GM12892 (cell line): ENCODE data around the gene HNRNPA2B1.
"Not testable (repeated sequence)": the region's sequence is repeated elsewhere in the genome, so short reads cannot be mapped to it uniquely, and the experiment has no call there.

Experiments used
- DNase-seq: peaks from one replicate; pipeline ENCODE4 v3.0.0; 2011; ENCODE audit not compliant: insufficient read length
- FAIRE-seq: peaks from 2 replicates; lab custom pipeline; 2011; peaks lifted over from hg19 to GRCh38; lab: Jason Lieb, UNC
- POLR2A ChIP-seq: IDR thresholded peaks from 2 replicates; pipeline ENCODE4 v1.6.1; 2011; ENCODE audit warnings: low read depth, low read length, control low read depth
- POLR2AphosphoS5 ChIP-seq: IDR thresholded peaks from 2 replicates; pipeline ENCODE4 v1.6.1; 2011; ENCODE audit warnings: low read depth, low read length, control low read depth
- TAF1 ChIP-seq: IDR thresholded peaks from 2 replicates; pipeline ENCODE4 v1.6.1; 2011; ENCODE audit warnings: low read depth, mild to moderate bottlenecking, control low read depth, low read length, borderline replicate concordance

The HNRNPA2B1 gene

DNA sequence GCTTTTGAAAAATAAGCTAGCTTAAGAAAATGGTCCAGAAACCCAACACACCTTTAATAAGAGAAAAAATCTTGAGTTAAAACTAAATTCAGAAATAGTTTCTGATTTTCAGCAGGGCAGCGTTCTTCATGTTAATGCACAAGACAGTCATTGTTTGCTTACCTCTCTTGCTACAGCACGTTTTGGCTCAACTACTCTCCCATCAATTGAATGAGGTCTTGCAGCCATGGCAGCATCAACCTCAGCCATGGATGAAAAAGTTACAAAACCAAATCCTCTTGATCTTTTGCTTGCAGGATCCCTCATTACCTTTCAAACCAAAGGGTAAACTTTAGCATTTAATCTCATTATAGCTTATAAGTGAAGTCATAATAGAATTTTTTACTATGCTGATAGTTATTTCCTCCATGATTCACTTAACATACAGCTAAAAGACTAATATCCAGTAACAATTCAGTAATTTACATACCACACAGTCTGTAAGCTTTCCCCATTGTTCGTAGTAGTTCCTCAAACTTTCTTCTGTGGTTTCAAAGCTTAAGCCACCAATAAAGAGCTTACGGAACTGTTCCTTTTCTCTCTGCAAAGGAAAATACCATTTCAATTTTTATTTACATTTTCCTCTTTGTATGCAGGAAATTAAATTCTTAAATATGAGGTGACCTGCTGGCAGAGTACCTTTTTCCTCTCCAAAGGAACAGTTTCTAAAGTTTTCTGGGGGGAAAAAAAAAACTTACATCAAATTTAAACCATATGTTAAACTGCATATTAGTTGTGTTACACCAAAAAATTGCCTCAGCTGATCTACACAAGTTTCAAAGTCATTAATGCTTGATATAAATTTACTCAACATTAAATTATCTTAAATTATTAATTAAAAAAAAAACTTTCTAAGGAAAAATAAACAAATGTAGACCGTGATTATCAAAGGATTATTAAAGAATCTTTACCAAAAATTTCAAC lies 3.1 kb downstream of the HNRNPA2B1 start:
- TF ChIP-seq TAF1 (no peak), POLR2A (peak; percentile 44; the same call in 1 of the 2 replicates), POLR2AphosphoS5 (peak; percentile 61; the same call in 1 of the 2 replicates)
- DNase-seq (no peak), FAIRE-seq (no peak)

DNA sequence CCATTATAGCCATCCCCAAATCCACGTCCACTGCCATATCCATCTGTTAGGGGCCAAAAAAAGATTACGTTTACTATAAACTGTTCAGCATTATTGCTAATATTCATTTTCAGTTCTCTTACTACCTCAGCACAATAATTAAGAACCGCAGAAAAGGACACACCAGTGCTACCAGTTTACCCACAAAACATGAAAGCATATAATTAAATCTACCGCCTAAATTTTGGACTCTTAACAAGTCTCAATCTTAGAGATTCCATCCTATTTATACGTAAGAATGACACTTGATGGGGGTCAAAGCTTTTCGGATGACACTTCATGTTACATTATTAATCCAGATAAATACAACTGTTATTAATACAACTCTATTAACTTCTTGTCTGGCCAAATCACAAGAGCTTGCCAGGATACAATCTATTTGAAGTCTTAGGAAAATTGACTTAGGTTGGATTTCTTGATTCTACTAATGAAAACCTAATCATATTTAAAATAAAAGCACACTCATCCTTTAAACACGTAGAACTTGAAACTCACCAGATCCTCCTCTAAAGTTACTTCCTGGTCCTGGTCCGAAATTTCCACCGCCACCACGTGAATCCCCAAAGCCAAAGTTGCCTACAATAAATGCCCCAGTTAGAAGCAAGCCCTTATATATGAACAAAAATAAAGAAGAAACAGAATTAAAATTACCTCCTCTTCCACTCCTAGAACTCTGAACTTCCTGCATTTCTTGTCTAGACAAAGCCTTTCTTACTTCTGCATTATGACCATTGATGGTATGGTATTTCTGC lies 4.5 kb downstream of the HNRNPA2B1 start:
- no peak for TF ChIP-seq TAF1
- TF ChIP-seq POLR2AphosphoS5, result peak; percentile 21; the same call in 1 of the 2 replicates
- TF ChIP-seq POLR2A, result 0 out of 2 replicates have a peak, but pooled peaks have one; percentile 13
- FAIRE-seq, result no peak
- DNase-seq, result no peak

DNA sequence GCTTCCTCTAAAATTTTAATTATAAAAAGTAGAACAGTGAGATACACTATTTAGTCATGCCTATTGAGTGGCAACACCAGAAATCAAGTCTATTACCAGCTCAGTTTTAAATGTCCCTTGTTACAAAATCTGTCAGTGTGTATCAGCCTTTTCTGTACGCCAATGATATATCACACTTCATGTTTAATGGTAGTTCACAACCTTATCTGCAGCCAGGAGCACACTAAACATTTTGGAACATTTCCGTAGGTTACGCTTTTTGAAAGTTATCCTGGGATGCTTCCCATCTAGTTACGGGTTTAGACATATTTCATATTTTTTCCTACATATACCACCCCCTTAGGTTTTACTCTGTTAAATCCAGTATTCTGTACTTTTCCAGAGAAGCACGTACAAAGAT lies 5.4 kb downstream of the HNRNPA2B1 start:
- DNase-seq (no peak), FAIRE-seq (no peak)

DNA sequence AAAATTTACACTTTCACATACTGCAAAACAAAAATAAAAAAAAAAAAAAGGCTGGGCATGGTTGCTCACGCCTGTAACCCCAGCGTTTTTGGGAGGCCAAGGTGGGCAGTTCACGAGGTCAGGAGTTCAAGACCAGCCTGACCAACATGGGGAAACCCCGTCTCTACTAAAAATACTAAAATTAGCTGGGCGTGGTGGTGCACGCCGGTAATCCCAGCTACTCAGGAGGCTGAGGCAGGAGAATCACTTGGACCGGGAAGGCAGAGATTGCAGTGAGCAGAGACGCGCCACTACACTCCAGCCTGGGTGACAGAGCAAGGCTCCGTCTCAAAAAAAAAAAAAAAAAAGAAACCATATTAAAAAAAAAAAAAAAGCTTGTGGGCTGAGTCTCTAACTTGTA lies 5.8 kb downstream of the HNRNPA2B1 start:
- DNase-seq, FAIRE-seq: not testable (repeated sequence)

More for the DNA sequence above, 5.4 kb downstream of the HNRNPA2B1 start:
- TF ChIP-seq POLR2A (no peak), POLR2AphosphoS5 (peak; percentile 44; the same call in 1 of the 2 replicates)

DNA sequence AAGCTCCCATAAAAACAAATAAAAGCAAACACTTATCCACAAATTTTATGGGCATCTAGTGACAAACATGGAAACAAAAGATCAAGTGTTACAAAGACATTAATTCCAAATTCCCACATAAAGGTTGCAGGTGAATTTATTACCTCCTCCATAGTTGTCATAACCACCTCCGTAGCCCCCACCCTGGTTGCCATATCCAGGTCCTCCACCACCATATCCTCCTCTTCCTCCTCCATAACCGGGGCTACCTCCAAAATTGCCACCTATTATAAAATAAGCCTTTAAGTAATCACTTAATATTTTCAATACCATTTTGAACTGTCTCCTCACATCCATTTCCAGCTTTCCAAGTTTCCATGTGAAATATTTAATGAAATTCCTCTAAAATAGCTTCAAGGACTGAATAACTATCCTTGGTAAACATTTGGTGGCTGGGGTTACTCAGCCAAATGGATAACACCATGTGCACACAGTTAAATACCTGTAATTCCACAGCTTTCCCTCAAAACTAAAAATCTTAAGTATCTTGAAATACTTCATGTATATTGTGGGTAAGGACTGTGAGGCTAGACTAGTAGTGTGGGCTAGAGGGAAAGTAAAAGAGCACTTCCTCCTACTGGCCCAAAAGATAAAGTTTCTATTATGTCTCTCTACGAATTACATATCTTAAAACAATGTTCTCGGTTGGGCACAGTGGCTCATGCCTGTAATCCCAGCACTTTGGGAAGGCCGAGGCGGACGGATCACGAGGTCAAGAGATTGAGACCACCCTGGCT lies 6.9 kb downstream of the HNRNPA2B1 start:
- no peak for TF ChIP-seq TAF1
- no peak for TF ChIP-seq POLR2AphosphoS5
- 0 out of 2 replicates have a peak, but pooled peaks have one; percentile 1 for TF ChIP-seq POLR2A
- DNase-seq, result no peak
- no peak for FAIRE-seq

DNA sequence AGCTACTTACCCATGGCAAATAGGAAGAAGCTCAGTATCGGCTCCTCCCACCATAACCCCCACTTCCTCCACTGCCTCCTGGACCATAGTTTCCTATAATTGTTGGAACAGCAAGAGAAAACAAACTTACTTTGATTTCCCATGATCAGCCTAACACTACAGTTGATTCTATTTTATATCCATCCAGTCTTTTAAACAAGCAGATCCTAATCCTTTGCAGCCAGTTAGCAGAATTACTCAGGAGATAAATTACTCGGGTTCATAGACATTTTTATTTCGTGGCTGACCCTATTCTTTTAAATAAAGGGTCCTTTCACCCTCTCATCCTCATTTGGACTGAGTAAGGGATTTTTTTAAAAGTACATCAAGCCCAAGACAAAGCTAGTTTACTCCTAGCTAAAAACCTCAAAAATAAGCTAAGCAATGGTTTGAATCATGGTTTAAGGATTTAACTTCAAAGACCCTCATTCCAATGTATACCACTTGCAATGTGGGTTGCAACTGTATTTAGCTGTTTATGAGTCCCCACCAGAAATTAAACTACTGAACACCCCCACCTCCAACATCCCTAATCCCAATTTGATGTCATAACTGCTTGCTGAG lies 8.0 kb downstream of the HNRNPA2B1 start:
- no peak for FAIRE-seq
- DNase-seq, result no peak

DNA sequence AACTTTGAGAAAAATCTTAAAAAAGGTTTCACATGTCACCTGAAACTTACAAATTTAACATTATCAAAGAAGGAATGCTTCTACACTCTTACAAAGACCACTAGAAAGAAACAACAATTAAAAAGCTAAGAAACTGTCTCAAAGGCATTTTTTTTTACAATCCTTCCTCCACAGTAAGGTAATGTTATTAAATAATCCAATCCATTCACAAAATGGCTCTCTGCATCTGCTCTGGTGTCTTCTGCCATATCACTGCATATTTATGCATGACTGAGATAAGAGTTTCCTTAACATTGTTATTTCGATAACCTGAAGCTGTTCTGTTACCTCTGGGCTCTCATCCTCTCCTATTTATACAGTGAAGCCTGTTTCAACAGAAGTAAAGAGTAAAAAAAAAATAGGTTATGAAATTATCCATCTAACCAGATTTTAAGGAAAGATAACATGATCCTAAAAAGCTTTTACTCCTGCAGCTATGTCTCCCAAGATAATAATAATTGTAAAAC lies 8.5 kb downstream of the HNRNPA2B1 start:
- no peak for FAIRE-seq
- DNase-seq, result no peak
- peak; percentile 11; the same call in 1 of the 2 replicates for TF ChIP-seq POLR2AphosphoS5
- TF ChIP-seq TAF1, result no peak

More for the DNA sequence above, 8.0 kb downstream of the HNRNPA2B1 start:
- TF ChIP-seq POLR2AphosphoS5 (peak; percentile 59; the same call in 1 of the 2 replicates), TAF1 (no peak), POLR2A (peak; percentile 37)

DNA sequence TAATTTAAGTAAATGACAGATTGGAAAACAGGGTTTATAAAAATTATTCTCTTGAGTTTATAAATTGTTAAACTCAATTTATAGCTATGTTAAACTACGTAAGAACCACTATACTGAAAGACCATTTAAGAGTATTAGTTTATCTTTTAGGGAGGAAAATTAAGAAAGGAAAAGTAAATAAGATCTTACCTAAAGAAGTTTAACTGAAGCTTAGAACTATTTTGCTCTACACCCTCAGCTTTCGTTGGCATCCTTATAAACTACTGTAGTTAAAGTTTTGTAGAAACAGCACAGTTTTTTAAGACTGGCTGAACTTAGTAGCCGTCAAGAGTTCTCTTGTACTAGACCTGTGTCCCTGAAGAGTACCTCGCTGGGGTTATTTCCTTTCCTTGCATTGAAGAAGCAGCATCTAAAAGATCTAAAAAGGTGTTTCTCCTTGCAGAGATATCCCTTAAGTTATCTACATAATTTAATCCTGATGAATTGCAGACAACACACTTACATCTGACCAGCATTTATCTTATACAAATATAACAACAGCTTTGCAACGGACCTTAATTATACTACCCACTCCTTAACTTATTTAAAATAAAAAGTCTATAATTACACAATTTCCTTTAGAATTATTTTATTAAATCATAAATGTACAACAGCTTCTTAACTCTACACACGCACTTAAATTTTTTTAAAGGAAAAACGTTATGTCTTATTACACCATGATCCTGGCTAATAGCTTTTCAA lies 9.1 kb downstream of the HNRNPA2B1 start:
- no peak for DNase-seq
- no peak for FAIRE-seq
- no peak; the same call in 1 of the 2 replicates for TF ChIP-seq POLR2AphosphoS5
- TF ChIP-seq TAF1, result no peak
- TF ChIP-seq POLR2A, result no peak

DNA sequence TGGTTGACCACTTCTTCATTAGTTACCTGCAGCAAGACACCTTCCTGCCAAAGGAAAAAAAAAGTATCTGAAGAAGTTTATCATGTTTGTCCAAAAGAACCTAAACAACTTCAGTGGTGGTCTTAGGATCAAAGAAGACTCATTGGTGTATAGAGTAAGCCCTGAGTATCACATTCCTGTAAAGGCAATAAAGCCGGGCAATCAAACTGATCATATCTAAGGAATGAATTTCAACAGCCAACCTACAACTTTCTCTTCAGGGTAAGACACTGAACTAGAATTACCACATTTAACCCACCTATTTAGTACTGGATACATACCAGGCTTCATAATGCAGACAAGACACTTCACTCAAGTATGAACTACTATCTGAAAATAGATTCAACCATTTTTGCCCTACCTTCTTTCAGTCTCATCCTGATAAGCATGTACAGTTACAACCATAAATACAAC lies 10.1 kb downstream of the HNRNPA2B1 start:
- DNase-seq, result no peak
- TF ChIP-seq TAF1 (no peak), POLR2A (peak; percentile 80), POLR2AphosphoS5 (peak; percentile 84)
- FAIRE-seq, result no peak

DNA sequence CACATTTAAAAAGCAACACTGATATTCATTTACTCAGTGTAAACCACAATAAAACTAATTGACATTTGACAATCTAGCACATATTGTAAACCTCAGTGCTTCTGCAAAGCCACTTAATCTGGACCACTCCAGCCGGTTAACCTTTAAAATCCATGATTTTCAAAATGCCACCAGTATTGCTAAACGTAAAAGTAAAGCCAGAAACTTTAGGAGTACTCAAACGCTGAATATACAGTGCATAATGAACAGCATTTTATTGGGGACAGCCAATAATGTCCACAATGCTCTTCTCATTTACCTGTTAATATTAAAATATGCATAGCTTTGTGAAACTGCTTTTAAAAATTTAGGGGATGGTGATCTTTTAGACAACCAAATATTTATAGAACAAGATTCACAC lies 10.8 kb downstream of the HNRNPA2B1 start:
- no peak for FAIRE-seq
- DNase-seq, result no peak
- TF ChIP-seq TAF1 (no peak), POLR2AphosphoS5 (no peak), POLR2A (no peak)
